ENCODE measurements around the gene SCARF2. TPM values are rescaled to one million over a fixed set of nuclear protein-coding genes. Genes with fewer than 3 reads are reported as not detected.

SCARF2 gene
- total and polyA plus RNA-seq, 2 experiments from 2014 or later = 7.9 to 45.6 TPM

GRCh38 chr22:20405291-20405930, 32.2 kb downstream of the SCARF2 start:
- no peak for TF ChIP-seq EZH2 (IDR thresholded peaks at IDR 0.05; ENCODE audit: insufficient read depth, poor library complexity, severe bottlenecking)
- no peak for TF ChIP-seq EZH2phosphoT487 (IDR thresholded peaks at IDR 0.05; ENCODE audit: insufficient read depth, low read depth)
- in situ Hi-C loops (cut with MboI) = no loop called here
- Histone ChIP-seq H3K79me2 (ENCODE audit: insufficient read depth) (peaks cover 3% of the 10 kb centered on the region), H3F3A (ENCODE audit: insufficient read depth) (no peaks in the 10 kb centered on the region), H3K36me3 (ENCODE audit: low read depth) (no peaks in the 10 kb centered on the region), H3K9ac (no peak overlapping the region), H3K9me3 (ENCODE audit: low read depth) (no peaks in the 10 kb centered on the region), H3K4me3 (no peak overlapping the region), H3K4me2 (ENCODE audit: unreplicated experiment) (no peak overlapping the region), H3K27me3 (replicated peaks; ENCODE audit: insufficient read depth) (no peaks in the 10 kb centered on the region), H4K20me1 (ENCODE audit: insufficient read depth) (no peaks in the 10 kb centered on the region), H3K27ac (no peak overlapping the region), H3K9me2 (ENCODE audit: insufficient read depth) (no peaks in the 10 kb centered on the region), H2AFZ (no peak overlapping the region), H3K4me1 (ENCODE audit: insufficient read depth) (no peaks in the 10 kb centered on the region)
- 97% methylated on average over 40 to 45 of the region's 45 CpGs for WGBS, 2 experiments (ENCODE audit: low coverage in 1 of 2, low lambda C conversion rate in 2 of 2, missing lambda C conversion rate in 2 of 2)
- DNase-seq = no peak

- Histone ChIP-seq H4K20me1 (ENCODE audit: insufficient read depth) (no peaks in the 10 kb centered on the region), H3K79me2 (ENCODE audit: insufficient read depth) (peaks cover 8% of the 10 kb centered on the region), H3K36me3 (ENCODE audit: low read depth) (no peaks in the 10 kb centered on the region), H2AFZ (no peak overlapping the region), H3K4me1 (ENCODE audit: insufficient read depth) (no peaks in the 10 kb centered on the region), H3K9ac (no peak overlapping the region), H3K27ac (no peak overlapping the region), H3F3A (ENCODE audit: insufficient read depth) (no peaks in the 10 kb centered on the region), H3K4me2 (ENCODE audit: unreplicated experiment) (no peak overlapping the region), H3K9me3 (ENCODE audit: low read depth) (no peaks in the 10 kb centered on the region), H3K9me2 (ENCODE audit: insufficient read depth) (no peaks in the 10 kb centered on the region), H3K27me3 (replicated peaks; ENCODE audit: insufficient read depth) (no peaks in the 10 kb centered on the region), H3K4me3 (no peak overlapping the region)
- TF ChIP-seq EZH2phosphoT487 (IDR thresholded peaks at IDR 0.05; ENCODE audit: insufficient read depth, low read depth) = no peak
- TF ChIP-seq EZH2 (IDR thresholded peaks at IDR 0.05; ENCODE audit: insufficient read depth, poor library complexity, severe bottlenecking) = no peak
- WGBS, 2 experiments (ENCODE audit: low coverage in 1 of 2, low lambda C conversion rate in 2 of 2, missing lambda C conversion rate in 2 of 2) = 94 to 95% methylated on average over 17 to 18 of the region's 18 CpGs
- in situ Hi-C loops (cut with MboI) = no loop called here
- DNase-seq = no peak
Measured at GRCh38 chr22:20404881-20405280, 32.7 kb downstream of the SCARF2 start.

GRCh38 chr22:20403779-20404140, 33.9 kb downstream of the SCARF2 start:
- in situ Hi-C loops (cut with MboI) = no loop called here
- no peaks in the 10 kb centered on the region for H4K20me1 ChIP-seq (ENCODE audit: insufficient read depth)
- H3K9ac ChIP-seq = no peak overlapping the region
- H3F3A ChIP-seq (ENCODE audit: insufficient read depth) = no peaks in the 10 kb centered on the region
- no peak overlapping the region for H3K4me2 ChIP-seq (ENCODE audit: unreplicated experiment)
- H3K4me3 ChIP-seq = no peak overlapping the region
- no peak for TF ChIP-seq EZH2 (IDR thresholded peaks at IDR 0.05; ENCODE audit: insufficient read depth, poor library complexity, severe bottlenecking)
- no peaks in the 10 kb centered on the region for H3K4me1 ChIP-seq (ENCODE audit: insufficient read depth)
- no peaks in the 10 kb centered on the region for H3K27me3 ChIP-seq (replicated peaks; ENCODE audit: insufficient read depth)
- no peak overlapping the region for H3K27ac ChIP-seq
- H3K36me3 ChIP-seq (ENCODE audit: low read depth) = no peaks in the 10 kb centered on the region
- no peak for DNase-seq
- no peaks in the 10 kb centered on the region for H3K9me3 ChIP-seq (ENCODE audit: low read depth)
- 94 to 96% methylated on average over 6 of the region's 6 CpGs for WGBS, 2 experiments (ENCODE audit: low coverage in 1 of 2, low lambda C conversion rate in 2 of 2, missing lambda C conversion rate in 2 of 2)
- H3K79me2 ChIP-seq (ENCODE audit: insufficient read depth) = peaks cover 17% of the 10 kb centered on the region
- no peaks in the 10 kb centered on the region for H3K9me2 ChIP-seq (ENCODE audit: insufficient read depth)
- no peak overlapping the region for H2AFZ ChIP-seq

GRCh38 chr22:20402960-20403778, 34.5 kb downstream of the SCARF2 start:
- Histone ChIP-seq H4K20me1 (ENCODE audit: insufficient read depth) (no peaks in the 10 kb centered on the region), H3K79me2 (ENCODE audit: insufficient read depth) (peaks cover 22% of the 10 kb centered on the region), H3K9me2 (ENCODE audit: insufficient read depth) (no peaks in the 10 kb centered on the region), H3K4me1 (ENCODE audit: insufficient read depth) (no peaks in the 10 kb centered on the region), H3K9me3 (ENCODE audit: low read depth) (no peaks in the 10 kb centered on the region), H3F3A (ENCODE audit: insufficient read depth) (no peaks in the 10 kb centered on the region), H3K4me2 (ENCODE audit: unreplicated experiment) (no peak overlapping the region), H3K36me3 (ENCODE audit: low read depth) (no peaks in the 10 kb centered on the region), H2AFZ (no peak overlapping the region), H3K27me3 (replicated peaks; ENCODE audit: insufficient read depth) (no peaks in the 10 kb centered on the region), H3K27ac (no peak overlapping the region), H3K9ac (no peak overlapping the region), H3K4me3 (no peak overlapping the region)
- in situ Hi-C loops (cut with MboI) = no loop called here
- no peak for TF ChIP-seq EZH2 (IDR thresholded peaks at IDR 0.05; ENCODE audit: insufficient read depth, poor library complexity, severe bottlenecking)
- TF ChIP-seq EZH2phosphoT487 (IDR thresholded peaks at IDR 0.05; ENCODE audit: insufficient read depth, low read depth) = no peak
- WGBS, 2 experiments (ENCODE audit: low coverage in 1 of 2, low lambda C conversion rate in 2 of 2, missing lambda C conversion rate in 2 of 2) = 88 to 91% methylated on average over 7 to 9 of the region's 9 CpGs
- no peak for DNase-seq

All from GM23248 (cell line).